Measurements from ENCODE around the gene RPL29. TPM values are rescaled to one million over a fixed set of nuclear protein-coding genes. Genes with fewer than 3 reads are reported as not detected.

RPL29 gene
- total and polyA plus RNA-seq, 4 donors: 711 to 2,402 (median 1,234) TPM

- Histone ChIP-seq H3K36me3 (ENCODE audit: control insufficient read depth in 4 of 4, insufficient read depth in 4 of 4, low read length in 4 of 4) (peaks cover 0 to 2% (median 0%) of the 10 kb centered on the region in 4 donors), H3K4me3 (no peak overlapping the region), H3K9ac (ENCODE audit: insufficient read depth in 1 of 2, low read length in 2 of 2) (no peak overlapping the region), H3K4me1 (ENCODE audit: control insufficient read depth in 5 of 5, insufficient read depth in 5 of 5, low read length in 5 of 5) (no peaks in the 10 kb centered on the region), H3K27me3 (ENCODE audit: control insufficient read depth in 3 of 3, insufficient read depth in 3 of 3, low read length in 2 of 3) (no peaks in the 10 kb centered on the region), H3K9me3 (ENCODE audit: control insufficient read depth in 4 of 4, insufficient read depth in 3 of 4, low read length in 3 of 4) (peaks cover 0 to 2% (median 0%) of the 10 kb centered on the region in 4 donors), H3K27ac (ENCODE audit: low read depth in 1 of 2, low read length in 1 of 2) (no peak overlapping the region)
- no peak for DNase-seq
- no peak for ATAC-seq (ENCODE audit: insufficient read depth, low FRiP score)
- TF ChIP-seq CTCF (IDR thresholded peaks at IDR 0.05; ENCODE audit: control extremely low read depth, extremely low read depth): no peak
- WGBS, 2 donors: 87 to 94% methylated on average over 5 of the region's 5 CpGs
Measured at GRCh38 chr3:51949121-51949520, 46.6 kb downstream of the RPL29 start.

- Histone ChIP-seq H3K4me3 (no peak overlapping the region), H3K4me1 (ENCODE audit: control insufficient read depth in 5 of 5, insufficient read depth in 5 of 5, low read length in 5 of 5) (peaks cover 0 to 3% (median 1%) of the 10 kb centered on the region in 5 donors), H3K9me3 (ENCODE audit: control insufficient read depth in 4 of 4, insufficient read depth in 3 of 4, low read length in 3 of 4) (peaks cover 0 to 2% (median 0%) of the 10 kb centered on the region in 4 donors), H3K9ac (ENCODE audit: insufficient read depth in 1 of 2, low read length in 2 of 2) (no peak overlapping the region), H3K27ac (ENCODE audit: low read depth in 1 of 2, low read length in 1 of 2) (no peak overlapping the region), H3K36me3 (ENCODE audit: control insufficient read depth in 4 of 4, insufficient read depth in 4 of 4, low read length in 4 of 4) (peaks cover 0 to 2% (median 0%) of the 10 kb centered on the region in 4 donors), H3K27me3 (ENCODE audit: control insufficient read depth in 3 of 3, insufficient read depth in 3 of 3, low read length in 2 of 3) (no peaks in the 10 kb centered on the region)
- ATAC-seq (ENCODE audit: insufficient read depth, low FRiP score) (no peak), DNase-seq (peak in 1 of 3 donors; percentile 3)
- no peak for TF ChIP-seq CTCF (IDR thresholded peaks at IDR 0.05; ENCODE audit: control extremely low read depth, extremely low read depth)
- WGBS, 2 donors: 94 to 96% methylated on average over 10 of the region's 10 CpGs
Measured at GRCh38 chr3:51948016-51948580, 47.6 kb downstream of the RPL29 start.

- no peak overlapping the region for H3K27ac ChIP-seq (ENCODE audit: low read depth in 1 of 2, low read length in 1 of 2)
- 84 to 87% methylated on average over 13 of the region's 13 CpGs for WGBS, 2 donors
- H3K36me3 ChIP-seq (ENCODE audit: control insufficient read depth in 4 of 4, insufficient read depth in 4 of 4, low read length in 4 of 4): peaks cover 0 to 2% (median 0%) of the 10 kb centered on the region in 4 donors
- H3K4me3 ChIP-seq: no peak overlapping the region
- H3K9ac ChIP-seq (ENCODE audit: insufficient read depth in 1 of 2, low read length in 2 of 2): no peak overlapping the region
- TF ChIP-seq CTCF (IDR thresholded peaks at IDR 0.05; ENCODE audit: control extremely low read depth, extremely low read depth): no peak
- DNase-seq (peak in 1 of 3 donors; percentile 10), ATAC-seq (ENCODE audit: insufficient read depth, low FRiP score) (no peak)
- H3K9me3 ChIP-seq (ENCODE audit: control insufficient read depth in 4 of 4, insufficient read depth in 3 of 4, low read length in 3 of 4): peaks cover 0 to 2% (median 0%) of the 10 kb centered on the region in 4 donors
- no peaks in the 10 kb centered on the region for H3K27me3 ChIP-seq (ENCODE audit: control insufficient read depth in 3 of 3, insufficient read depth in 3 of 3, low read length in 2 of 3)
- peaks cover 0 to 8% (median 6%) of the 10 kb centered on the region in 5 donors for H3K4me1 ChIP-seq (ENCODE audit: control insufficient read depth in 5 of 5, insufficient read depth in 5 of 5, low read length in 5 of 5)
Measured at GRCh38 chr3:51947215-51947900, 48.3 kb downstream of the RPL29 start.

Measured in lung (tissue), 12 donors.